Measurements from ENCODE around the gene FBXW4.

DNA sequence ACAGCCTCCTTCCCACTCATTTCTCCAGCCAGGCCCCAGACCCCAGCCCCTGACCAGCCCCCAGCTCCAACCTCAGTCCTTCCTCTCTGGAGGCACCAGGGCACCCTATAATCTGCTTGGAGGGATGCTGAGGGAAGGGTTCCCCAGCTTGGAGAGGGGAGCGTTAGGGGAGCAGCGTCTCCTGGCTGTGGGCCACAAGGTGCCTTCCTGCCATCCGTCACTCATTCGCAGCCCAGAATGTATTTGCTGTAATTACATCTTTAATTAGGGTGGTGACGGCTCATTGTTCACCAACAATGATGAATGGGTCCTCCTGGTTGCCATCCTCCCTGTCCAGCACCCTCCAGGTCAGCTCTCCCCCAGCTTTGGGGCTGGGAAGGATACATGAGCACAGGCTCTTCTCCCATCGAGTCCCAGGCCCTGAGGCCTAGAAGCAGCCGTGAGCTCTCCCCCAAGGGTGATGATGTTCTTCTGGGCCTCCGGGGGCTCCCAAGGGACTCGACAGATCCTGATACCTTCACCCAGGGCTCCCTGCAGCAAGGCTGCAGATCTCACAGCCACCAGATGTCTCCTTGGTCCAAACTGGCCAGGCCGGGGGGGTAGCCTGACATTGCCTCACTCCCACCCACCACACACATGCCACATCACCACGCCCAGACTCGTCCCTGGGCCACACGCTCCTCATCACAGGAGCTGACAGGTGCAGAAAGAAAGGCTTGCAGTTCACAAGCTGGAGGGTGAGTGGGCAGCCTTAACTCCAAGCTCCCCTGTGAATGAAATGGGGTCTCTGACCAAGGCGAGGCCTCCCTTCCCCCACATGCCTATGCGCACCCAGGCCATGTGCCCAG is 133.7 kb downstream of the FBXW4 start:
- no peak for TF ChIP-seq EGR1 (IDR thresholded peaks at IDR 0.05)
- TF ChIP-seq TEAD4 (IDR thresholded peaks at IDR 0.05): no peak
- TF ChIP-seq, protein P1, sequence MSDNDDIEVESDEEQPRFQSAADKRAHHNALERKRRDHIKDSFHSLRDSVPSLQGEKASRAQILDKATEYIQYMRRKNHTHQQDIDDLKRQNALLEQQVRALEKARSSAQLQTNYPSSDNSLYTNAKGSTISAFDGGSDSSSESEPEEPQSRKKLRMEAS (IDR thresholded peaks at IDR 0.05): no peak
- no peak for TF ChIP-seq CEBPB (IDR thresholded peaks at IDR 0.05)
- TF ChIP-seq, protein P2, sequence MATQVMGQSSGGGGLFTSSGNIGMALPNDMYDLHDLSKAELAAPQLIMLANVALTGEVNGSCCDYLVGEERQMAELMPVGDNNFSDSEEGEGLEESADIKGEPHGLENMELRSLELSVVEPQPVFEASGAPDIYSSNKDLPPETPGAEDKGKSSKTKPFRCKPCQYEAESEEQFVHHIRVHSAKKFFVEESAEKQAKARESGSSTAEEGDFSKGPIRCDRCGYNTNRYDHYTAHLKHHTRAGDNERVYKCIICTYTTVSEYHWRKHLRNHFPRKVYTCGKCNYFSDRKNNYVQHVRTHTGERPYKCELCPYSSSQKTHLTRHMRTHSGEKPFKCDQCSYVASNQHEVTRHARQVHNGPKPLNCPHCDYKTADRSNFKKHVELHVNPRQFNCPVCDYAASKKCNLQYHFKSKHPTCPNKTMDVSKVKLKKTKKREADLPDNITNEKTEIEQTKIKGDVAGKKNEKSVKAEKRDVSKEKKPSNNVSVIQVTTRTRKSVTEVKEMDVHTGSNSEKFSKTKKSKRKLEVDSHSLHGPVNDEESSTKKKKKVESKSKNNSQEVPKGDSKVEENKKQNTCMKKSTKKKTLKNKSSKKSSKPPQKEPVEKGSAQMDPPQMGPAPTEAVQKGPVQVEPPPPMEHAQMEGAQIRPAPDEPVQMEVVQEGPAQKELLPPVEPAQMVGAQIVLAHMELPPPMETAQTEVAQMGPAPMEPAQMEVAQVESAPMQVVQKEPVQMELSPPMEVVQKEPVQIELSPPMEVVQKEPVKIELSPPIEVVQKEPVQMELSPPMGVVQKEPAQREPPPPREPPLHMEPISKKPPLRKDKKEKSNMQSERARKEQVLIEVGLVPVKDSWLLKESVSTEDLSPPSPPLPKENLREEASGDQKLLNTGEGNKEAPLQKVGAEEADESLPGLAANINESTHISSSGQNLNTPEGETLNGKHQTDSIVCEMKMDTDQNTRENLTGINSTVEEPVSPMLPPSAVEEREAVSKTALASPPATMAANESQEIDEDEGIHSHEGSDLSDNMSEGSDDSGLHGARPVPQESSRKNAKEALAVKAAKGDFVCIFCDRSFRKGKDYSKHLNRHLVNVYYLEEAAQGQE (IDR thresholded peaks at IDR 0.05; ENCODE audit: low read depth): no peak
- TF ChIP-seq EP300 (IDR thresholded peaks at IDR 0.05; ENCODE audit: borderline replicate concordance): no peak
- no peak for TF ChIP-seq CREB1 (IDR thresholded peaks at IDR 0.05; ENCODE audit: low read depth)
- TF ChIP-seq RAD21 (IDR thresholded peaks at IDR 0.05; ENCODE audit: low read depth): no peak
- TF ChIP-seq, protein P3, sequence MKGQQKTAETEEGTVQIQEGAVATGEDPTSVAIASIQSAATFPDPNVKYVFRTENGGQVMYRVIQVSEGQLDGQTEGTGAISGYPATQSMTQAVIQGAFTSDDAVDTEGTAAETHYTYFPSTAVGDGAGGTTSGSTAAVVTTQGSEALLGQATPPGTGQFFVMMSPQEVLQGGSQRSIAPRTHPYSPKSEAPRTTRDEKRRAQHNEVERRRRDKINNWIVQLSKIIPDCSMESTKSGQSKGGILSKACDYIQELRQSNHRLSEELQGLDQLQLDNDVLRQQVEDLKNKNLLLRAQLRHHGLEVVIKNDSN (IDR thresholded peaks at IDR 0.05): no peak
